DMS153 (cell line): Measurements from ENCODE around the gene STN1.

Experiments used
- DNase-seq: peaks from one replicate; lab custom pipeline; 2025; lab: John Stamatoyannopoulos, UW

STN1 gene

GRCh38 chr10:103929381-103929921 is 11.5 kb upstream of the STN1 start:
- DNase-seq: no peak

GRCh38 chr10:103928784-103929183 is 10.8 kb upstream of the STN1 start:
- no peak for DNase-seq

GRCh38 chr10:103926722-103927319 is 8.8 kb upstream of the STN1 start:
- no peak for DNase-seq

- DNase-seq: no peak
Measured at GRCh38 chr10:103925591-103925990, 7.6 kb upstream of the STN1 start.

- DNase-seq: no peak
Measured at GRCh38 chr10:103923502-103923901, 5.5 kb upstream of the STN1 start.

- no peak for DNase-seq
Measured at GRCh38 chr10:103922659-103923058, 4.7 kb upstream of the STN1 start.

- DNase-seq: no peak
Measured at GRCh38 chr10:103921750-103922195, 3.8 kb upstream of the STN1 start.

GRCh38 chr10:103921248-103921647 is 3.3 kb upstream of the STN1 start:
- no peak for DNase-seq

- no peak for DNase-seq
Measured at GRCh38 chr10:103919648-103920025, 1.7 kb upstream of the STN1 start.

- DNase-seq: no peak
Measured at GRCh38 chr10:103917302-103918052, 507 bp downstream of the STN1 start.

- DNase-seq: no peak
Measured at GRCh38 chr10:103916876-103917275, 1.1 kb downstream of the STN1 start.

GRCh38 chr10:103916254-103916653 is 1.7 kb downstream of the STN1 start:
- DNase-seq: no peak

- DNase-seq: no peak
Measured at GRCh38 chr10:103915796-103916195, 2.2 kb downstream of the STN1 start.

GRCh38 chr10:103912759-103913158 is 5.2 kb downstream of the STN1 start:
- DNase-seq: no peak

GRCh38 chr10:103911021-103911459 is 6.9 kb downstream of the STN1 start:
- DNase-seq: no peak

- no peak for DNase-seq
Measured at GRCh38 chr10:103910442-103911012, 7.5 kb downstream of the STN1 start.

- DNase-seq: no peak
Measured at GRCh38 chr10:103905441-103905840, 12.5 kb downstream of the STN1 start.

- DNase-seq: no peak
Measured at GRCh38 chr10:103901299-103901698, 16.7 kb downstream of the STN1 start.

- DNase-seq: no peak
Measured at GRCh38 chr10:103899312-103899711, 18.7 kb downstream of the STN1 start.

- DNase-seq: no peak
Measured at GRCh38 chr10:103897241-103897774, 20.7 kb downstream of the STN1 start.

GRCh38 chr10:103896225-103896624 is 21.8 kb downstream of the STN1 start:
- DNase-seq: no peak

GRCh38 chr10:103895411-103896186 is 22.4 kb downstream of the STN1 start:
- no peak for DNase-seq
